HG03457 (cell line): ENCODE results near the gene HSPG2.

Source experiments
- ATAC-seq: cut with Tn5 transposase; IDR thresholded peaks from one replicate; pipeline ENCODE4 v1.9.1; 2021; ENCODE audit warnings: moderate number of reproducible peaks; ENCODE audit not compliant: unreplicated experiment

Gene HSPG2

DNA sequence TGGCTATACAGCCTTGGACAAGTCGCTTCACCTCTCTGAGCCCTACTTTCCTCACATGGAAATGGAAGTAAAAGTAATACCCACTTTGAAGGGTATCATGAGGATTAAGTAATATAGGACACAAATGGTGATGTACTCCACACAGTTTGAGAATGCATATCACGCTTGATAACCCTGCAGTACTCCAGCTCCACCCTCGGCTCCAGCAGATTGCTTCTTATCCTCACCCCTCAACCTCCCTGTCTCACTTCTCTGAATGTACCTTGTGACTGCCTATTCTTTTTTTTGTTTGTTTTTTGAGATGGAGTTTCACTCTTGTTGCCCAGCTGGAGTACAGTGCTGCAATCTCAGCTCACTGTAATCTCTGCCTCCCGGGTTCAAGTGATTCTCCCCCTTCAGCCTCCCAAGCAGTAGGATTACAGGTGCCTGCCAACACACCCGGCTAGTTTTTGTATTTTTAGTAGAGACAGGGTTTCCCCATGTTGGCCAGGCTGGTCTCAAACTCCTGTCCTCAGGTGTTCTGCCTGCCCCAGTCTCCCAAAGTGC, 69.6 kb downstream of the HSPG2 start:
- ATAC-seq = no peak

DNA sequence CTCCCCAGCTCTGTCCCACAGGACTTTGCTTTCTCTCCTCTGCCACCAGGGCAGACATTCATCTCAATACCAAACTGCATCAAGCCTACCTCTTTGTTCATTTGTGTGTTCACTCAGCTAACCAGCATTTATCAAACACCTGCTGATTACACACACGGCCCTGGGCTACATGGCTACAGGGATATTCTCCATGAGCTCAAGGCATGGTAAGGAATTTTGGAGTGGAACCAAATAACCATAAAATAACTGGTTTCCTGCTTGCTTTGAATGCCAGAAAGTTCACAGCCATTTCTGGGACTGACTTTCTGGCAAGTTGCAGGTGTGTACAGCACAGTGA, 70.4 kb downstream of the HSPG2 start:
- no peak for ATAC-seq

DNA sequence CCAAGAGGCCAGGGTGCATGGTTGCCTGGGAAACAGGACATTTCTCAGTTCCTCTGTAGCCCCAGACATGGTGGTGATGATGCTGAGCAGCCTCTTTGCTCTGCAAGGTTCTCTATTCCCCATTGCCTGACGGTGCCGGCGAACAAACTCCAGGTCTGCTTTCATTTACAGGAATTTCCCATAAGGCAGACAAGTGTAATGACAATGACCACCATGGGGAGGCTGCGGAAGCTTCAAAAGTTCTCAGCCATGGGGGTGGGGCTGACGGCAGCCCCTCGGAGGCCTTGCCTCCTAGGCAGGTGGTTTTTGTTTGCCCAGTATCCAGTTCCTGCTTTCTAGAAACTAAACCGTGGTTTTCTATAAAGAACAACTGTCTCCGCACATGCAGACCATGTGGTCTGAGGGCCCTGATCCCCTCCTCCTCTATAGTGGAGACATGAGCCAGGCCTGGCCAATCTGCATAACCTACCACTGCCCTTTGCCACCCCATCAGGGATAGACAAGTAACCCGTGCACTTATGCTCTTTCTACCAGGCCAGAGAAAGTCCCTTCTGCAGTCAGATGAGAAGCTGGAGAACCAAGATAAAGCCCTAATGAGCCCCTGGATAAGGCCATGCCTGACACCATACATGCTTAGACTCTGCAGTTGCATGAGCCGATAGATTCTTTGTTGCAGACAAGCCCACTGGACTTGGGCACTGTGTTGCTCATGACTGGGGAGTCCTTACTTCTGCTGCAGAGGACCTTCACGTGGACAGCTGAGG, 71.0 kb downstream of the HSPG2 start:
- ATAC-seq = peak; percentile 56

DNA sequence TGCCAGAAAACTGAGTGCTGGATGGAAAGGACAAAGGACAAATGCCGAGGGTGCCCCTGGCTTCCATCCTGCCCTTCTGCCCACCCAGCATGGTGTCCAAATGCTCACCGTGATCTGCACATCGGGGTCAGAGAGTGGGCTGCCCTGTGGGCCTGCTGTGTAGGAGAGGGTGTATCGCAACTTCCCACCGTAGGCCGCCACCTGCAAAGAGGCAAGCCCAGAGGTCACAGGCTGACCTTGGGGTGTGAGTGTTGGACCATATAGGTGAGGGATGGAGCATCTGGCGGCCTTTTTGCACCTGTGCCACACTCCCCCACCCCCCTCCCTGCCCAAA, 71.5 kb downstream of the HSPG2 start:
- ATAC-seq = no peak

- ATAC-seq = no peak
These were observed 72.4 kb downstream of the HSPG2 start for GRCh38 chr1:21864730-21865129.

- no peak for ATAC-seq
These were observed 73.1 kb downstream of the HSPG2 start for GRCh38 chr1:21863981-21864380.

DNA sequence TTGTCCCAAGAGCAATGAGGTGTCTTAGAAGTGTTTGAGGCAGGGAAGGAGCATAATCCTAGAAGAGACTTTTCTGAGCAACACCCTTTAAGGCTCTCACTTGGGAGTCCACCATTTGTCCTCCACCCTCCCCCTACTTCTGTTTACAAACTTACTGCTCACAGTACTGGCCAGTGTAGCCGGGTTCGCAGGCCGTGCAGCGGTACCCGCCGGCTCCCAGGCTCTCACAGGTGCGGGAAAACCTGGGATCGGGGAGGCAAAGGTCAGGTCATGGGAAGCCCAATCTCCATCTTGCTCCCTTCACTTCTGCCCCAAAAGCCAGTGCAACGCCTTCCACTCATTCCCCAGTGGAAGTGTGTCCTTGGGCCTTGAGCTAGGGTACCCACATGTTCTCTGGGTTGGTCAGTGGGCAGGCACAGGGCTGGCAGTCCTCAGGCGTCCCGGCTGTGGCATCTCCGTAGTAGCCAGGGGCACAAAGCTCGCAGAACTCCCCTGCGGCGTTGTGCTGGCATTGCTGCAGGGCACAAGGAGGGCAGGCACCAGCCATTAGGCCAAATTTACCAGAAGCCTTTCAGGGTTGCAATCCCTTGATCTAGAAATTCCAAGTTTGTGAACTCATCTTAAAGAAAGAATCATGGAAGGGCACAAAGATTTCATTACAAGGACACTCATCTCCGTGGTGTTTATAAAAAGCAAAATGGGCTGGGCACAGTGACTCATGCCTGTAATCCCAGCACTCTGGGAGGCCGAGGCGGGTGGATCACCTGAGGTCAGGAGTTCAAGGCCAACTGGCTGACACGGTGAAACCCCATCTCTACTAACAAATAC, 75.3 kb downstream of the HSPG2 start:
- ATAC-seq = no peak

DNA sequence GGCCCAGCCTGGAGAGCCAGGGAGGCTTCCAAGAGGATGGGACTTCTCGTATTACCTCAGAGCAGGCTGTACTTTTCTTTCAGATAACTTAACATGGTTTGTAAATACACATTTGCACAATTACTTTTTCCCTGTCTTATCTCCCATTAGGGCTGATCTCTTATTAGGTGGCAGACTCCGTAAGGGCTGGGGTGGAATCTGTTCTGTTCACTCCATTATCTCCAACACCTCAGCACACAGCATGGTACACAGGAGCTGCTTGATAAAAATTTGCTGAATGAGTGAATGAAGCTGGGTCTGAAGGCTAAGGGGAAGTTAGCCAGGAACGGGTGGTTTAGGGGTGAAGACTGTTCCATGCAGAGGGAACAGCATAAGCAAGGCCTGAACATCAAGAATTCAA, 76.1 kb downstream of the HSPG2 start:
- ATAC-seq = no peak

GRCh38 chr1:21859669-21860179, 77.4 kb downstream of the HSPG2 start:
- ATAC-seq = no peak

GRCh38 chr1:21857840-21858670, 79.1 kb downstream of the HSPG2 start:
- ATAC-seq = no peak

GRCh38 chr1:21857142-21857839, 79.8 kb downstream of the HSPG2 start:
- no peak for ATAC-seq

- ATAC-seq = no peak
These were observed 81.6 kb downstream of the HSPG2 start for GRCh38 chr1:21855257-21856096.

DNA sequence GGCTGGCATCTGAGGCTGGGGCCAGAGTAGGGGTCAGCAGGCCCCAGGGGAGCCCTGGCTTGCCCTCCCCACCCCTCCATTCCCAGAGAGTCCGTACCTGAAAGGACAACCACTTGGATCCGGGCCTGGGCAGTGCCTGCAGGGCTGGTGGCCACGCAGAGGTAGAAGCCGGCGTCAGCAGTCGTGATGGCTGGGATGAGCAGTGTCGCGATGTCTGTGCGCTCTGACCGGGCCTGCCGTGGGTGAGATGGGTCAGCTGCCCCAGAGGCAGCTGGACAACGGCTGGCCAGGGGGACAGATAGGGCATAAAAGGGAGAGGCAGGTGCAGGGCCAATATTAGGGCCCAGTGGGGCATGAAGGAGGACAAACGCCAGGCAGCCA, 82.4 kb downstream of the HSPG2 start:
- no peak for ATAC-seq

DNA sequence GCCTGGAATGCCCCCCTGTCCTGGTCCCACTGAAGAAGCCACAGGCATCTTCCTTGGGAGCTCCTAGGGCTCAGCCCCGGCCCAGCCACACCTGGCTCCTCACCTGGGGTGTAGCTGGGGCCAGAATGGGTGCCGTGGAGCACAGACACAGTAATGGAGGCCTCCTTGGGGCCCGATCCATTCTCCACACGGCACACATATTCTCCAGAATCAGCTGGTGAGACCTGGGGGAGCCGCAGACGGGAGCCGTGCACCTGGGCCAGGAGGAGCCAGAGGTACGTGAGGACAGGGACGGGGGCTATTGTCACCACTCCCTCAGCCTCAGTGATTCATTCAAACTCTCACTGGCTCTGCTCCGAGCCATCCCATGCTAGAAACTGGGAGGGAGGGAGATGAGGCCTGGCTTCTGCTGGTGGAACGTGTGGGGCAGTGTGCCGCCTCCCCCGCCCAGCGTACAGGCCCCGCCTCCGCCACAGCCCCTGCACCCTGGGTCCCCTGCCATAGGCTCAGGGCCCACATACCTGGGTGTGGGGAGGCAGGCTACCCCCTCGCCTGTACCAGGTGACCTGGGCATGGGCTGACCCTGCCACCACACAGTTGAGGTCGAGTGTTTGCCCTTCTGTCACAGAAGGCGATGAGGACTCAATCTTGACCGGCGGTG, 82.9 kb downstream of the HSPG2 start:
- no peak for ATAC-seq

- no peak for ATAC-seq
These were observed 84.0 kb downstream of the HSPG2 start for GRCh38 chr1:21853131-21853427.

- no peak for ATAC-seq
These were observed 84.6 kb downstream of the HSPG2 start for GRCh38 chr1:21852282-21853130.

GRCh38 chr1:21851430-21852250, 85.5 kb downstream of the HSPG2 start:
- no peak for ATAC-seq
